MM.1S (cell line): ENCODE results near the gene GNAQ.

Experiments used
- DNase-seq: peaks from one replicate; pipeline ENCODE4 v3.0.0-alpha.2; 2015
- H2AFZ ChIP-seq: fragments of 300-600 bp; sonication (generic); 2 replicates; pipeline ENCODE4 v1.6.0; 2016; ENCODE audit warnings: antibody characterized with exemption, low read length
- H3F3A ChIP-seq: fragments of 300-600 bp; sonication (generic); 2 replicates; pipeline ENCODE4 v1.6.1; 2016; ENCODE audit warnings: mild to moderate bottlenecking, antibody characterized with exemption, low read length, moderate library complexity, mixed read lengths; ENCODE audit not compliant: insufficient read depth
- H3K27ac ChIP-seq: fragments of 300-600 bp; sonication (generic); 2 replicates; pipeline ENCODE4 v1.5.1; 2016; ENCODE audit warnings: mild to moderate bottlenecking, low read length
- H3K27me3 ChIP-seq: fragments of 300-600 bp; sonication (generic); replicated peaks from 2 replicates; pipeline ENCODE4 v1.6.0; 2016; ENCODE audit warnings: low read length; ENCODE audit not compliant: insufficient read depth
- H3K36me3 ChIP-seq: fragments of 300-600 bp; sonication (generic); replicated peaks from 2 replicates; pipeline ENCODE4 v1.6.1; 2016; ENCODE audit warnings: mild to moderate bottlenecking, low read length, mixed read lengths; ENCODE audit not compliant: insufficient read depth
- H3K4me1 ChIP-seq: fragments of 300-600 bp; sonication (generic); 2 replicates; pipeline ENCODE4 v1.6.1; 2016; ENCODE audit warnings: low read length, mixed read lengths
- H3K4me2 ChIP-seq: fragments of 300-600 bp; sonication (generic); 2 replicates; pipeline ENCODE4 v1.6.0; 2016; ENCODE audit warnings: low read depth, low read length
- H3K4me3 ChIP-seq: fragments of 300-600 bp; sonication (generic); 2 replicates; pipeline ENCODE4 v1.5.1; 2016; ENCODE audit warnings: low read length, mixed read lengths
- H3K79me2 ChIP-seq: fragments of 300-600 bp; sonication (generic); 2 replicates; pipeline ENCODE4 v1.6.1; 2016; ENCODE audit warnings: mixed run types, low read length, mixed read lengths
- H3K9ac ChIP-seq: fragments of 300-600 bp; sonication (generic); 2 replicates; pipeline ENCODE4 v1.6.1; 2016; ENCODE audit warnings: low read length, mixed read lengths
- H3K9me2 ChIP-seq: fragments of 300-600 bp; sonication (generic); replicated peaks from 2 replicates; pipeline ENCODE4 v1.6.1; 2016; ENCODE audit warnings: mild to moderate bottlenecking, low read length, mixed read lengths; ENCODE audit not compliant: insufficient read depth
- H3K9me3 ChIP-seq: fragments of 300-600 bp; sonication (generic); replicated peaks from 2 replicates; pipeline ENCODE4 v1.6.1; 2016; ENCODE audit warnings: mild to moderate bottlenecking, low read length, mixed read lengths; ENCODE audit not compliant: insufficient read depth
- H4K20me1 ChIP-seq: fragments of 300-600 bp; sonication (generic); 2 replicates; pipeline ENCODE4 v1.6.1; 2016; ENCODE audit warnings: mild to moderate bottlenecking, low read length, moderate library complexity, mixed read lengths; ENCODE audit not compliant: insufficient read depth
- CTCF ChIP-seq: fragments of 300-600 bp; sonication (generic); IDR thresholded peaks from 2 replicates; pipeline ENCODE4 v1.5.1; 2016; ENCODE audit warnings: antibody characterized with exemption, low read length, mixed read lengths
- EZH2 ChIP-seq: fragments of 300-600 bp; sonication (generic); optimal IDR thresholded peaks from 2 replicates; pipeline ENCODE3; 2017; ENCODE audit warnings: low read depth, mild to moderate bottlenecking, antibody characterized with exemption, low read length, mixed read lengths
- EZH2phosphoT487 ChIP-seq: fragments of 300-600 bp; sonication (generic); IDR thresholded peaks from 2 replicates; pipeline ENCODE4 v1.6.1; 2018; ENCODE audit warnings: antibody characterized with exemption, low read length

The GNAQ gene

DNA sequence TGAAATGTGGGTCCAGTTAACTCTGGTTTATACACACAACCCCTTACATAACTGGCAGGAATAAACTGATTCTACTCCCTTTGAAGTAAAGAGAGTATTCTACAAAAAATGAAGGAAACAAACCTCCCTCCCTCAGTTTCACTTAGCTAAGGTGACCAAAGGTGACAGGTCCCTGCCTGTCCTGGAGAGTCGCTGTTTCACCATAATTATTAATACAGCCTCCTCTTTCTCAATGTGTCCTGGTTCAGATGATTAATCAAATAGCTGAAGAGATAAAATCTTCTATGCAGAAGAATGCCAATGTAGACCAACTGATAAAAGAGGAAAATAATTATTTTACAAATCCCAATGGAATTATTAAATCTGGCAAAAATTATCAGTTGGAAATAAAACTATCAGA lies 219.8 kb downstream of the GNAQ start:
- H4K20me1 ChIP-seq, result no peaks in the 10 kb centered on the region
- H3F3A ChIP-seq, result no peaks in the 10 kb centered on the region
- no peak overlapping the region for H3K4me3 ChIP-seq
- no peak overlapping the region for H3K27ac ChIP-seq
- no peaks in the 10 kb centered on the region for H3K9me2 ChIP-seq
- no peaks in the 10 kb centered on the region for H3K36me3 ChIP-seq
- TF ChIP-seq EZH2phosphoT487 (no peak), EZH2 (no peak), CTCF (no peak)
- no peaks in the 10 kb centered on the region for H3K79me2 ChIP-seq
- H2AFZ ChIP-seq, result no peak overlapping the region
- H3K27me3 ChIP-seq, result no peaks in the 10 kb centered on the region
- no peaks in the 10 kb centered on the region for H3K4me1 ChIP-seq
- H3K4me2 ChIP-seq, result no peak overlapping the region
- no peak for DNase-seq
- no peaks in the 10 kb centered on the region for H3K9me3 ChIP-seq
- H3K9ac ChIP-seq, result no peak overlapping the region

GRCh38 chr9:77810637-77811119 lies 220.9 kb downstream of the GNAQ start:
- no peaks in the 10 kb centered on the region for H4K20me1 ChIP-seq
- H3K79me2 ChIP-seq, result no peaks in the 10 kb centered on the region
- TF ChIP-seq EZH2phosphoT487 (no peak), CTCF (no peak), EZH2 (no peak)
- H2AFZ ChIP-seq, result no peak overlapping the region
- no peaks in the 10 kb centered on the region for H3K36me3 ChIP-seq
- H3K9me2 ChIP-seq, result no peaks in the 10 kb centered on the region
- no peak overlapping the region for H3K27ac ChIP-seq
- no peaks in the 10 kb centered on the region for H3K9me3 ChIP-seq
- DNase-seq, result no peak
- H3K4me2 ChIP-seq, result no peak overlapping the region
- no peaks in the 10 kb centered on the region for H3F3A ChIP-seq
- H3K27me3 ChIP-seq, result no peaks in the 10 kb centered on the region
- H3K4me3 ChIP-seq, result no peak overlapping the region
- peaks cover 9% of the 10 kb centered on the region for H3K4me1 ChIP-seq
- H3K9ac ChIP-seq, result no peak overlapping the region

GRCh38 chr9:77810047-77810446 lies 221.6 kb downstream of the GNAQ start:
- no peak overlapping the region for H3K4me3 ChIP-seq
- H3K79me2 ChIP-seq, result no peaks in the 10 kb centered on the region
- H3K9me2 ChIP-seq, result no peaks in the 10 kb centered on the region
- H3K27ac ChIP-seq, result no peak overlapping the region
- DNase-seq, result no peak
- no peak overlapping the region for H3K4me2 ChIP-seq
- no peaks in the 10 kb centered on the region for H3K36me3 ChIP-seq
- no peak overlapping the region for H2AFZ ChIP-seq
- peaks cover 9% of the 10 kb centered on the region for H3K4me1 ChIP-seq
- no peaks in the 10 kb centered on the region for H3K27me3 ChIP-seq
- H3K9me3 ChIP-seq, result no peaks in the 10 kb centered on the region
- H4K20me1 ChIP-seq, result no peaks in the 10 kb centered on the region
- TF ChIP-seq EZH2, result no peak
- no peak for TF ChIP-seq EZH2phosphoT487
- TF ChIP-seq CTCF, result no peak
- no peak overlapping the region for H3K9ac ChIP-seq
- no peaks in the 10 kb centered on the region for H3F3A ChIP-seq
